Stomach (tissue), 9 donors: ENCODE measurements around the gene TRIP13. TPM values are rescaled to one million over a fixed set of nuclear protein-coding genes. Genes with fewer than 3 reads are reported as not detected.
"Not testable (repeated sequence)": the region's sequence is repeated elsewhere in the genome, so short reads cannot be mapped to it uniquely, and the experiment has no call there.

Experiments used
- DNase-seq, 2 donors: peaks; one replicate each; pipeline versions ENCODE4 v3.0.0 to v3.0.0-alpha.2; 2013 to 2019
- H3K27ac ChIP-seq, 5 donors: fragments of 200-600 bp in 4 of 5; sonication (generic) in 4 of 5; one replicate each; pipeline ENCODE4 v1.5.1; 2013 to 2019; ENCODE audit warnings: mild to moderate bottlenecking in 1 of 5, moderate library complexity in 1 of 5
- H3K27me3 ChIP-seq, 3 donors: fragments of 200-600 bp; sonication (generic); one replicate each; pipeline ENCODE4 v1.5.1; 2017 to 2019; ENCODE audit warnings: mixed run types in 1 of 3
- H3K36me3 ChIP-seq, 4 donors: fragments of 200-600 bp; sonication (generic); 1 replicate in 3 of 4; 2 replicates in 1 of 4; pipeline ENCODE4 v1.5.1; 2016 to 2019
- H3K4me1 ChIP-seq, 4 donors: fragments of 200-600 bp; sonication (generic); one replicate each; pipeline ENCODE4 v1.5.1; 2016 to 2019
- H3K4me3 ChIP-seq, 4 donors: fragments of 200-600 bp; sonication (generic) in 3 of 4; one replicate each; pipeline ENCODE4 v1.5.1; 2016 to 2019; ENCODE audit warnings: mild to moderate bottlenecking in 1 of 4
- H3K9me3 ChIP-seq, 4 donors: fragments of 200-600 bp; sonication (generic); one replicate each; pipeline ENCODE4 v1.5.1; 2016 to 2019
- CTCF ChIP-seq, 7 experiments: fragments of 450-650 bp in 4 of 7; fragments of 200-600 bp in 3 of 7; sonication (generic) in 3 of 7; IDR thresholded peaks; one replicate each; pipeline ENCODE4 v1.5.1; 2016 to 2019; ENCODE audit warnings: antibody characterized with exemption in 7 of 7, control low read depth in 2 of 7, mild to moderate bottlenecking in 1 of 7
- EP300 ChIP-seq: sonication (generic); formaldehyde crosslinking; IDR thresholded peaks from one replicate; pipeline ENCODE4 v1.6.1; 2017; ENCODE audit warnings: antibody characterized with exemption
- POLR2A ChIP-seq, 4 donors: fragments of 450-650 bp; IDR thresholded peaks; one replicate each; pipeline ENCODE4 v1.6.1; 2016; ENCODE audit warnings: antibody characterized with exemption in 4 of 4, control low read depth in 2 of 4, mild to moderate bottlenecking in 1 of 4, moderate library complexity in 1 of 4
- POLR2AphosphoS5 ChIP-seq, 3 donors: sonication (generic); formaldehyde crosslinking; IDR thresholded peaks; one replicate each; pipeline ENCODE4 v1.6.1; 2016; ENCODE audit warnings: antibody characterized with exemption in 3 of 3
- WGBS, 5 donors: extraction: QIAGEN DNeasy Blood & Tissue Kit in 3 of 5; methylation state at CpG; one replicate each; pipeline versions ENCODE4 v1.1.5 to v1.1.7; 2013 to 2018; 5-methylcytosine and 5-hydroxymethylcytosine counted together
- intact Hi-C: fragments of 100-400 bp; cut with DNase I; formaldehyde crosslinking; loops from one replicate; pipeline ENCODE4 v1.15.1; 2023; ENCODE audit warnings: low total_unique reads
- polyA plus RNA-seq, 3 donors: library from polyadenylated mRNA; stranded (reverse); fragments of 200-250 nt; gene quantifications; one replicate each; pipeline ENCODE4 v1.2.3, GENCODE V29; 2013
- total RNA-seq, 5 donors: library from RNA; depleted of rRNA; stranded (reverse); fragments of >200 nt; gene quantifications; one replicate each; pipeline versions ENCODE4 v1.1.0 to v1.2.3, GENCODE V29; 2014 to 2016
- donor health status: healthy with polysubstance abuse.
- donor health status: Bipolar disorder and iron deficiency.
- donor health status: healthy.

Gene TRIP13
- total and polyA plus RNA-seq, 8 donors: 0.58 to 10.4 (median 3.5) TPM; not detected in 1

GRCh38 chr5:932628-933250 lies 40.1 kb downstream of the TRIP13 start:
- peaks cover 0 to 9% (median 0%) of the 10 kb centered on the region in 3 donors for H3K27me3 ChIP-seq
- peak overlapping the region in 4 of 5 donors; percentile 27 to 50 (median 30) for H3K27ac ChIP-seq
- H3K4me1 ChIP-seq: no peaks in the 10 kb centered on the region
- no peak overlapping the region for H3K4me3 ChIP-seq
- WGBS, 5 donors: 52 to 68% (median 61%) methylated on average over 4 of the region's 4 CpGs
- DNase-seq: peak in 1 of 2 donors; percentile 24
- H3K36me3 ChIP-seq: no peaks in the 10 kb centered on the region
- intact Hi-C loops: no loop called here
- no peaks in the 10 kb centered on the region for H3K9me3 ChIP-seq
- TF ChIP-seq POLR2AphosphoS5 (IDR thresholded peaks at IDR 0.05): no peak
- TF ChIP-seq POLR2A (IDR thresholded peaks at IDR 0.05): no peak
- no peak for TF ChIP-seq CTCF (IDR thresholded peaks at IDR 0.05)
- TF ChIP-seq EP300: no peak

GRCh38 chr5:933251-933861 lies 40.7 kb downstream of the TRIP13 start:
- Histone ChIP-seq H3K27ac (no peak overlapping the region), H3K9me3 (no peaks in the 10 kb centered on the region), H3K4me3 (no peak overlapping the region), H3K27me3 (peaks cover 0 to 14% (median 0%) of the 10 kb centered on the region in 3 donors), H3K36me3 (no peaks in the 10 kb centered on the region), H3K4me1 (no peaks in the 10 kb centered on the region)
- intact Hi-C loops: no loop called here
- TF ChIP-seq EP300 (no peak), CTCF (IDR thresholded peaks at IDR 0.05) (no peak), POLR2A (IDR thresholded peaks at IDR 0.05) (no peak), POLR2AphosphoS5 (IDR thresholded peaks at IDR 0.05) (no peak)
- 66 to 85% (median 80%) methylated on average over 3 of the region's 3 CpGs for WGBS, 5 donors
- DNase-seq: no peak

DNA sequence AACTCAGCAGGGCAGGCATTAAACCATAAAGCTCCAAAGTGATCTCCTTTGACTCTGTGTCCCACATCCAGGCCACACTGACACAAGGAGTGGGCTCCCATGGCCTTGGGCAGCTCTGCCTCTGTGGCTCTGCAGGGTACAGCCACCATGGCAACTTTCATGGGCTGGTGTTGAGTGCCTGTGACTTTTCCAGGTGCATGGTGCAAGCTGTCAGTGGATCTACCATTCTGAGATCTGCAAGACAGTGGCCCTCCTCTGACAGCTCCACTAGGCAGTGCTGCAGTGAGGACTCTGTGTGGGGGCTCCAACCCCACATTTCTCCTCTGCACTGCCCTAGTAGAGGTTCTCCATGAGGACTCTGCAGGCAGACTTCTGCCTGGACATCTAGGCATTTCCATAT lies 41.3 kb downstream of the TRIP13 start:
- DNase-seq, intact Hi-C loops, H3K27ac ChIP-seq, H3K4me3 ChIP-seq, H3K36me3 ChIP-seq, H3K4me1 ChIP-seq, H3K9me3 ChIP-seq: not testable (repeated sequence)
- H3K27me3 ChIP-seq: peaks cover 0 to 14% (median 0%) of the 10 kb centered on the region in 3 donors

DNA sequence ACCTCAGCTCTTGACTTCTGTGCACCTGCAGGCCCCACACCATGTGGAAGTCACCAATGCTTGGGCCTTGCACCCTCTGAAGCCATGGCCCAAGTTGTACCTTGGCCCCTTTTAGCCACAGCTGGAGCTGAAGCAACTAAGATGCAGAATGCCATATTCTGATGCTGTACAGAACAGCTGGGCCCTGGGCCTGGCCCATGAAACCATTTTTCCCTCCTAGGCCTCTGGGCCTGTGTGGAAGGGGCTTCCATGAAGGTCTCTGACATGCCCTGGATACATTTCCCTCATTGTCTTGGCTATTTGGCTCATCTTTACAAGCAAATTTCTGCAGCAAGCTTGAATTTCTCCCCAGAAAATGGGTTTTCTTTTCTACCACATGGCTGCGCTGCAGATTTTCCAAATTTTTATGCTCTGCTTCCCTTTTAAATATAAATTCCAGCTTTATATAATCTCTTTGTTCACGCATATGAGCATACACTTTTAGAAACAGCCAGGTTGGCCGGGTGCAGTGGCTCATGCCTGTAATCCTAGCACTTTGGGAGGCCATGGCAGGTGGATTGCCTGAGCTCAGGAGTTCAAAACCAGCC lies 41.8 kb downstream of the TRIP13 start:
- H3K27me3 ChIP-seq: peaks cover 0 to 14% (median 0%) of the 10 kb centered on the region in 3 donors
- DNase-seq, H3K36me3 ChIP-seq, H3K27ac ChIP-seq, intact Hi-C loops, H3K9me3 ChIP-seq, H3K4me3 ChIP-seq, H3K4me1 ChIP-seq: not testable (repeated sequence)
- WGBS, 5 donors: 75 to 91% (median 80%) methylated on average over 3 of the region's 3 CpGs

DNA sequence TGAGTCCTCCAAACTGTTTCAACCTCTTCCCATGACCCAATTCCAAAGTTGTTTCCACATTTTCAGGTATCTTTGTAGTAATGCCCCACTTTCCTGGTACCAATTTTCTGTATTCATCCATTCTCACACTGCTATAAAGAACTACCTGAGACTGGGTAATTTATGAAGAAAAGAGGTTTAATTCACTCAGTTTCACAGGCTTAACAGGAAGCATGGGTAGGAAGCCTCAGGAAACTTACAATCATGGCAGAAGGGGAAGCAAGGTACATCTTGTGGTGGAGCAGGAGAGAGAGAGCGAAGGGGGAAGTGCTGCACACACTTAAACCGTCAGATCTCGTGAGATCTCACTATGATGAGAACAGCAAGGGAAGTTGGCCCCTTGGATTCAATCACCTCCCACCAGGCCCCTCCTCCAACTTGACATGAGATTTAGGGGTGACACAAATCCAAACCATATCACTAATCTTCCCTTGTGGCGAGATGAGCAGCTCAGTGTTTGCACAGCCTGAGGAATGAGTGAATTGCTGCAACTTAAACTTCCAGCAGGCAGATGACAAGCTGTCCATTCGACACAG lies 42.9 kb downstream of the TRIP13 start:
- 80 to 85% (median 82%) methylated on average over 4 to 5 of the region's 5 CpGs for WGBS, 5 donors
- no peaks in the 10 kb centered on the region for H3K9me3 ChIP-seq
- H3K36me3 ChIP-seq: no peaks in the 10 kb centered on the region
- H3K27ac ChIP-seq: no peak overlapping the region
- no peak for DNase-seq
- no peaks in the 10 kb centered on the region for H3K4me1 ChIP-seq
- peaks cover 0 to 10% (median 0%) of the 10 kb centered on the region in 3 donors for H3K27me3 ChIP-seq
- no peak for TF ChIP-seq EP300
- no peak for TF ChIP-seq POLR2A (IDR thresholded peaks at IDR 0.05)
- no peak for TF ChIP-seq CTCF (IDR thresholded peaks at IDR 0.05)
- TF ChIP-seq POLR2AphosphoS5 (IDR thresholded peaks at IDR 0.05): no peak
- intact Hi-C loops: no loop called here
- no peak overlapping the region for H3K4me3 ChIP-seq
